GM12873 (cell line): ENCODE measurements around the gene NYAP2.

Experiments
- CTCF ChIP-seq: IDR thresholded peaks from 2 replicates; pipeline ENCODE4 v1.5.1; 2012; ENCODE audit warnings: low read depth, mild to moderate bottlenecking, moderate library complexity, low read length, control low read depth; ENCODE audit not compliant: insufficient read depth; ENCODE audit errors: missing control alignments

Gene NYAP2

GRCh38 chr2:225379856-225380255 lies 19.7 kb upstream of the NYAP2 start:
- no peak for TF ChIP-seq CTCF

- no peak for TF ChIP-seq CTCF
These were observed 17.9 kb upstream of the NYAP2 start for GRCh38 chr2:225381609-225382008.

- TF ChIP-seq CTCF = no peak
These were observed 1.1 kb upstream of the NYAP2 start for GRCh38 chr2:225398372-225398771.

GRCh38 chr2:225400060-225400511 lies 576 bp downstream of the NYAP2 start:
- no peak for TF ChIP-seq CTCF

- no peak for TF ChIP-seq CTCF
These were observed 1.3 kb downstream of the NYAP2 start for GRCh38 chr2:225400546-225401400.

- no peak for TF ChIP-seq CTCF
These were observed 2.8 kb downstream of the NYAP2 start for GRCh38 chr2:225402210-225402776.

- no peak for TF ChIP-seq CTCF
These were observed 11.9 kb downstream of the NYAP2 start for GRCh38 chr2:225411452-225411851.
